ENCODE data around the gene NDUFA11.

NDUFA11 gene

GRCh38 chr19:5907241-5907640, 3.7 kb upstream of the NDUFA11 start:
- no peaks in the 10 kb centered on the region for H3K9me3 ChIP-seq (ENCODE audit: insufficient read depth, low read depth, low read length)
- no peak overlapping the region for H2AFZ ChIP-seq (ENCODE audit: low read length)
- no peaks in the 10 kb centered on the region for H3K36me3 ChIP-seq (ENCODE audit: insufficient read depth, low read length)
- no peak for TF ChIP-seq EZH2phosphoT487 (IDR thresholded peaks at IDR 0.05; ENCODE audit: borderline replicate concordance)
- TF ChIP-seq, protein P1, sequence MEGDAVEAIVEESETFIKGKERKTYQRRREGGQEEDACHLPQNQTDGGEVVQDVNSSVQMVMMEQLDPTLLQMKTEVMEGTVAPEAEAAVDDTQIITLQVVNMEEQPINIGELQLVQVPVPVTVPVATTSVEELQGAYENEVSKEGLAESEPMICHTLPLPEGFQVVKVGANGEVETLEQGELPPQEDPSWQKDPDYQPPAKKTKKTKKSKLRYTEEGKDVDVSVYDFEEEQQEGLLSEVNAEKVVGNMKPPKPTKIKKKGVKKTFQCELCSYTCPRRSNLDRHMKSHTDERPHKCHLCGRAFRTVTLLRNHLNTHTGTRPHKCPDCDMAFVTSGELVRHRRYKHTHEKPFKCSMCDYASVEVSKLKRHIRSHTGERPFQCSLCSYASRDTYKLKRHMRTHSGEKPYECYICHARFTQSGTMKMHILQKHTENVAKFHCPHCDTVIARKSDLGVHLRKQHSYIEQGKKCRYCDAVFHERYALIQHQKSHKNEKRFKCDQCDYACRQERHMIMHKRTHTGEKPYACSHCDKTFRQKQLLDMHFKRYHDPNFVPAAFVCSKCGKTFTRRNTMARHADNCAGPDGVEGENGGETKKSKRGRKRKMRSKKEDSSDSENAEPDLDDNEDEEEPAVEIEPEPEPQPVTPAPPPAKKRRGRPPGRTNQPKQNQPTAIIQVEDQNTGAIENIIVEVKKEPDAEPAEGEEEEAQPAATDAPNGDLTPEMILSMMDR (conservative IDR thresholded peaks at IDR 0.05; ENCODE audit: low read length), result no peak
- H3K9ac ChIP-seq (ENCODE audit: low read depth, low read length, poor library complexity, severe bottlenecking), result no peak overlapping the region
- no peak overlapping the region for H3K4me3 ChIP-seq (ENCODE audit: low read length, poor library complexity, severe bottlenecking)
- H4K20me1 ChIP-seq (ENCODE audit: insufficient read depth, low read length, poor library complexity, severe bottlenecking), result peaks cover 12% of the 10 kb centered on the region
- H3K9me2 ChIP-seq (replicated peaks; ENCODE audit: low read depth, low read length), result no peaks in the 10 kb centered on the region
- H3K27me3 ChIP-seq (ENCODE audit: insufficient read depth, low read length, poor library complexity, severe bottlenecking), result no peaks in the 10 kb centered on the region
- no peaks in the 10 kb centered on the region for H3F3A ChIP-seq (ENCODE audit: low read depth)
- H3K4me2 ChIP-seq (ENCODE audit: low read depth, low read length, poor library complexity, severe bottlenecking), result no peak overlapping the region
- peaks cover 13% of the 10 kb centered on the region for H3K79me2 ChIP-seq (ENCODE audit: insufficient read depth, low read length)
- H3K4me1 ChIP-seq (ENCODE audit: insufficient read depth, low read length, poor library complexity, severe bottlenecking), result peaks cover 8% of the 10 kb centered on the region

GRCh38 chr19:5905114-5905778, 1.7 kb upstream of the NDUFA11 start:
- no peak for TF ChIP-seq EZH2phosphoT487 (IDR thresholded peaks at IDR 0.05; ENCODE audit: borderline replicate concordance)
- TF ChIP-seq, protein P1 (conservative IDR thresholded peaks at IDR 0.05; ENCODE audit: low read length), result no peak
- peaks cover 24% of the 10 kb centered on the region for H4K20me1 ChIP-seq (ENCODE audit: insufficient read depth, low read length, poor library complexity, severe bottlenecking)
- no peaks in the 10 kb centered on the region for H3F3A ChIP-seq (ENCODE audit: low read depth)
- H3K9ac ChIP-seq (ENCODE audit: low read depth, low read length, poor library complexity, severe bottlenecking), result peak overlapping the region; percentile 88
- H3K79me2 ChIP-seq (ENCODE audit: insufficient read depth, low read length), result peaks cover 32% of the 10 kb centered on the region
- H3K4me3 ChIP-seq (ENCODE audit: low read length, poor library complexity, severe bottlenecking), result peak overlapping the region; percentile 95
- no peaks in the 10 kb centered on the region for H3K9me3 ChIP-seq (ENCODE audit: insufficient read depth, low read depth, low read length)
- no peaks in the 10 kb centered on the region for H3K9me2 ChIP-seq (replicated peaks; ENCODE audit: low read depth, low read length)
- peak overlapping the region; percentile 81; the same call in 1 of the 2 replicates for H2AFZ ChIP-seq (ENCODE audit: low read length)
- H3K4me1 ChIP-seq (ENCODE audit: insufficient read depth, low read length, poor library complexity, severe bottlenecking), result peaks cover 18% of the 10 kb centered on the region
- H3K4me2 ChIP-seq (ENCODE audit: low read depth, low read length, poor library complexity, severe bottlenecking), result peak overlapping the region; percentile 82
- no peaks in the 10 kb centered on the region for H3K36me3 ChIP-seq (ENCODE audit: insufficient read depth, low read length)
- H3K27me3 ChIP-seq (ENCODE audit: insufficient read depth, low read length, poor library complexity, severe bottlenecking), result no peaks in the 10 kb centered on the region

- no peaks in the 10 kb centered on the region for H3K9me2 ChIP-seq (replicated peaks; ENCODE audit: low read depth, low read length)
- H3K4me3 ChIP-seq (ENCODE audit: low read length, poor library complexity, severe bottlenecking), result peak within 1 kb of the TSS; percentile 95
- peaks cover 38% of the 10 kb centered on the region for H3K79me2 ChIP-seq (ENCODE audit: insufficient read depth, low read length)
- no peaks in the 10 kb centered on the region for H3K36me3 ChIP-seq (ENCODE audit: insufficient read depth, low read length)
- peak within 1 kb of the TSS; percentile 95 for H2AFZ ChIP-seq (ENCODE audit: low read length)
- H3F3A ChIP-seq (ENCODE audit: low read depth), result no peaks in the 10 kb centered on the region
- peaks cover 26% of the 10 kb centered on the region for H4K20me1 ChIP-seq (ENCODE audit: insufficient read depth, low read length, poor library complexity, severe bottlenecking)
- H3K9ac ChIP-seq (ENCODE audit: low read depth, low read length, poor library complexity, severe bottlenecking), result peak within 1 kb of the TSS; percentile 95
- peak within 1 kb of the TSS; percentile 82 for H3K4me2 ChIP-seq (ENCODE audit: low read depth, low read length, poor library complexity, severe bottlenecking)
- H3K27me3 ChIP-seq (ENCODE audit: insufficient read depth, low read length, poor library complexity, severe bottlenecking), result no peaks in the 10 kb centered on the region
- H3K9me3 ChIP-seq (ENCODE audit: insufficient read depth, low read depth, low read length), result no peaks in the 10 kb centered on the region
- no peak for TF ChIP-seq EZH2phosphoT487 (IDR thresholded peaks at IDR 0.05; ENCODE audit: borderline replicate concordance)
- TF ChIP-seq, protein P1 (conservative IDR thresholded peaks at IDR 0.05; ENCODE audit: low read length), result no peak
- H3K4me1 ChIP-seq (ENCODE audit: insufficient read depth, low read length, poor library complexity, severe bottlenecking), result peaks cover 18% of the 10 kb centered on the region
Observed at GRCh38 chr19:5904352-5905113, 943 bp upstream of the NDUFA11 start, which contains the start of gene VMAC. Gene VMAC (plus strand): TSS chr19:5904872. CDS start chr19:5904891, 19 bp downstream.

Data from Loucy (cell line).